ENCODE results near the gene TBC1D24.
A peak's percentile ranks its signal among the peaks of the same experiment; 100 is the strongest.
"Not testable (repeated sequence)": the region's sequence is repeated elsewhere in the genome, so short reads cannot be mapped to it uniquely, and the experiment has no call there.

Gene TBC1D24

DNA sequence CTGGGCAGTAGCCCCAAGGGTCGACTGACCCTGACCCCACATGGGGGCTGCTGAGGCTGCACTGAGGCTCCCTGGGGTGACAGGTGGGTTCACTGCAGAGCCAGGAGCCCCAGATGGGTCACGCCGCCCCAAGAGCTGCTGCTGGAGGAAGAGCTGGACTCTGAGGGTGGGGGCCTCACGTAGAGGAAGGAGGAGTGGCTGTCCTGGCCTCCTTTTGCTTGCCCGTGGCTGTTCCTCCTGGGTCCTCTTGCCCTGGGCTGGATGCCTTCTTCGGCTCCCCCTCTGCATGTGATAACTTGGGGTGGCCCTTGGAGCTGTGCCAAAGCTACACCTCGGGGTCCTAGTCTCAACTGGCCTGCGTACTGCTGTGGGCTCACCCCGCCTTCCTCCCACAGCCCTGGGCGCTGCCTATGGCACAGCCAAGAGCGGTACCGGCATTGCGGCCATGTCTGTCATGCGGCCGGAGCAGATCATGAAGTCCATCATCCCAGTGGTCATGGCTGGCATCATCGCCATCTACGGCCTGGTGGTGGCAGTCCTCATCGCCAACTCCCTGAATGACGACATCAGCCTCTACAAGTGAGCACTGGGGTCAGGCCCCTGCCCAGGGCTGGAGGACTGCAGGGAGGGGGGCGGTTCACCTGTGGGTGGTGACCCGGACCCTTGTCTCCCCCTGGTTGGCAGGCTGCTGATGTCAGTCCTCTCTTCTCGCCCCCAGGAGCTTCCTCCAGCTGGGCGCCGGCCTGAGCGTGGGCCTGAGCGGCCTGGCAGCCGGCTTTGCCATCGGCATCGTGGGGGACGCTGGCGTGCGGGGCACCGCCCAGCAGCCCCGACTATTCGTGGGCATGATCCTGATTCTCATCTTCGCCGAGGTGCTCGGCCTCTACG, 44.1 kb downstream of the TBC1D24 start:
- DNase-seq = no peak

DNA sequence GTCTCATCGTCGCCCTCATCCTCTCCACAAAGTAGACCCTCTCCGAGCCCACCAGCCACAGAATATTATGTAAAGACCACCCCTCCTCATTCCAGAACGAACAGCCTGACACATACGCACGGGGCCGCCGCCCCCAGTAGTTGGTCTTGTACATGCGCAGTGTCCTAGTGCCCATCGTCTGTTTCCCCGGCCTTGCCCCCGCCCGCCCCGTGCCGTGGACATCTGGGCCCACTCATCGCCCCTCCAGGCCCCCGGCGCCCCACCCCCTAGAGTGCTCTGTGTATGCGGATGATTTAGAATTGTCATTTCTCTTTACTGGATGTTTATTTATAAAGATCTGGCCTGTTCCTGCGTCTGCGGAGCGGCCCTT, 44.8 kb downstream of the TBC1D24 start:
- no peak for DNase-seq

DNA sequence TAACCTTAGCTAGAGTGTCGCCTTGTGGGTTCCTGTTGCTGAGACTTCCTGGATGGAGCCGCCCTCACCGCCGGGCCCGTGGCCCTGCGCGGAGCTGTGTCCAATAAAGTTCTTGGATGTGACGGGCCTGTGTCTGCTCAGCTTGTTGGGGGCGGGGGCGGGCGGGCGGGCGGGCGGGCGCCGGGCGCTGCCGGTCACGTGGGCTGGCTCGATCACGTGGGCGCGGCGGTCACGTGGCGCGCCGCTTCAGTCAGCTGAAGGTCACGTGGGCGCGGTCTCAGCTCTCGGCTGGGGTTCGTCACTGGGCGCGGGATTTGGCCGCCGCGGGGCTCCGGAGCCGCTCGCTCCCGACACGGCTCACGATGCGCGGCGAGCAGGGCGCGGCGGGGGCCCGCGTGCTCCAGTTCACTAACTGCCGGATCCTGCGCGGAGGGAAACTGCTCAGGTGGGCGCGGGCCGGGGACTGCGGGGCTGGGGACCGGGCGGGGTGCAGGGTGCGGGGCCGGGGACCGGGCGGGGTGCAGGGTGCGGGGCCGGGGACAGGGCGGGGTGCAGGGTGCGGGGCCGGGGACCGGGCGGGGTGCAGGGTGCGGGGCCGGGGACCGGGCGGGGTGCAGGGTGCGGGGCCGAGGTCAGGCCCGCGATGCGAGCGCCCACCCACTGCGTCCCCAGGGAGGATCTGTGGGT, 45.3 kb downstream of the TBC1D24 start, which contains the start of gene AMDHD2:
Gene AMDHD2 (plus strand): TSS at position 275 of the 687 bp plus-strand sequence. CDS start 88 bp downstream, at position 363.
- DNase-seq = peak; percentile 81

DNA sequence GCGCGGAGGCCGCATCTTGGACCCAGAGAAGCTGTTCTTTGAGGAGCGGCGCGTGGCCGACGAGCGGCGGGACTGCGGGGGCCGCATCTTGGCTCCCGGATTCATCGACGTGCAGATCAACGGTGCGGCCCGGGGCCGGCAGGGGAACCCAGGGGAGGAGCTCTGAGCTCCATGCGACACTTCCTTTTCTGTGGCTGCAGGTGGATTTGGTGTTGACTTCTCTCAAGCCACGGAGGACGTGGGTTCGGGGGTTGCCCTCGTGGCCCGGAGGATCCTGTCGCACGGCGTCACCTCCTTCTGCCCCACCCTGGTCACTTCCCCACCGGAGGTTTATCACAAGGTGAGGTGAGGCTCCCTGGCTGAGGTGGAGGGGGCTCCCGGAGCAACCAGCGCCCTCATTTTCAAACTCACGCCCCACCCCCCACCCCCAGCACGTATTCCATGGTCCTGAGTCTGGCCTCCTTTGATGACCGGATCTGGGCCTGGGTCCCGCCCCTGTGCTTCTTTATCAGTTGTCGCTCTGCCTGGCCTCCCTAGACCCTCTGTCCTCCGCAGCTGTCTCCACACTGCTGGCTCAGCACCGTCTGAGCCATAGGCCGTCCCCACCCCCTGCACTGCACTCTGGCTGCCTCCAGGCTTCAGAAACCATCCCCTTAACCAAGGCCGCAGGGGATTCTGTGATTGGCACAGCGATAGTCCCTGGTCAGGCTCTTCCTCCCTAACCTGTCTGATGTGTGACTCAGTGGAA, 46.0 kb downstream of the TBC1D24 start:
- DNase-seq = no peak

DNA sequence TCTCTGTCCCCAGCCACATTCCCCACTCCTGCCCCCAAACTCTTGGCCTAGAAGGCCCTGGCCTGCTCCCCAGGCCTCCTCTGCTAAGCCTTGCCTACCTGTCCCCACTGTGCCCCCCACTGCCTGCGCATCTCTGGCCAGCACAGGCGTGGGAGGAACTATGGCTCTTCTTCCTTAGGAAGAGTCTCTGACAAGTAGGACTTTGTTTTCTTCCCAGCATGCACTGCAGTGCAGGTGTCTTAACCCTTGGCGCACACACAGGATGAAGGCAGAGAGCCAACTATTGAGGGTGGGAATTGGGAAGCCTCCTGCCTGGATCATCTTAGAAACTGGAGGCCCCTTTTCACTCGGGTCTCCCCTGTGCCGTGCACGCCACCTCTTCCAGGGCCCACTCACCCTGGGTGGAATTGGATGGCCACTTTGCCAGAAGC, 48.9 kb downstream of the TBC1D24 start:
- DNase-seq = no peak

DNA sequence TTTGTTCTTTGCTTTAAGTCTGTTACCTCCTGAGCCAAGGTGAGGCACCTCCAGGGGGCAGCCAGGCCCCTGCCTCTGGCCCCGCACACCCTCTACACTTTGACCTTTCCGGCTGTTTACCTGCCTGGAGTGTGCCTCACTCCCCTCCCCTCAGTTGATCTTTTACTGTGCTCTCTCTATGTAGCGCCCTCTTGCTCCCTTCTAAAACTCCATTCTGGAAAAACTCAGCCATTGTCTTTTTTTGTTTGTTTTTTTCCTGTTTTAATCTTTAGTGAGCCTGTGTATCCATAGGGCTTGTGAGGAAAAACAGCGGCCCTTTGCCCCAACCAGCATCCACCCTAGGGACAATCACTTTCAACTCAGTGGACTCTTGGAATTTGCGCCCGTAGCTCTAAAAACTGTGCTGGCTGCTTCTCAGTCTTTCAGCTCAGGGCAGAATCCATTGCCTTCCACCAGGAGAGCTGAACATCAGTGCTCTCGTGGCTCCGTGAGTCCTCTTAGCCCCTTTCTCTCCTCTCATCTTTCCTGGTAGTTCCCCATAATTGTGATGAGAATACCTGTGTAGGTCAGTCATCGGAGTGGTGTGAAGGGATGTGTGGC, 49.5 kb downstream of the TBC1D24 start:
- DNase-seq = no peak

DNA sequence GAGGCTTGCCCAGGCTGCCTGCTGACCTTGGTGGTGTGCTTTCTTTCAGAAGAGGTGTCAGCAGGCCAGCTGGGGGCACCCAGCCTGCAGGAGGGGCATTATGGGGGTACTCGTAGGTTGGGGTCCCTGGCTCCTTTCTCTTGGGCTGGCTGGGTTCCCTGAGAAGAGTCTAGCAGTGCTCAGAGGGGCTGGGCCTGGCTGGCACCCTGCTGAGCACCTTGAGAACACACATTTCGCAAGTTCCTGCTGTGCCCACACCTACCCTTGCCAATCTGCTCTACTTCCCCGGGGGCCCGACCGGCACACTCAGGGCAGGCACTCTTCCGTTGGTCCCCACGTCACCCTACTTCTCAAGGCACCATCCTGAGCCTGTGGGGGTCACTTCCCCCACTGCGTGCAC, 51.2 kb downstream of the TBC1D24 start:
- no peak for DNase-seq

DNA sequence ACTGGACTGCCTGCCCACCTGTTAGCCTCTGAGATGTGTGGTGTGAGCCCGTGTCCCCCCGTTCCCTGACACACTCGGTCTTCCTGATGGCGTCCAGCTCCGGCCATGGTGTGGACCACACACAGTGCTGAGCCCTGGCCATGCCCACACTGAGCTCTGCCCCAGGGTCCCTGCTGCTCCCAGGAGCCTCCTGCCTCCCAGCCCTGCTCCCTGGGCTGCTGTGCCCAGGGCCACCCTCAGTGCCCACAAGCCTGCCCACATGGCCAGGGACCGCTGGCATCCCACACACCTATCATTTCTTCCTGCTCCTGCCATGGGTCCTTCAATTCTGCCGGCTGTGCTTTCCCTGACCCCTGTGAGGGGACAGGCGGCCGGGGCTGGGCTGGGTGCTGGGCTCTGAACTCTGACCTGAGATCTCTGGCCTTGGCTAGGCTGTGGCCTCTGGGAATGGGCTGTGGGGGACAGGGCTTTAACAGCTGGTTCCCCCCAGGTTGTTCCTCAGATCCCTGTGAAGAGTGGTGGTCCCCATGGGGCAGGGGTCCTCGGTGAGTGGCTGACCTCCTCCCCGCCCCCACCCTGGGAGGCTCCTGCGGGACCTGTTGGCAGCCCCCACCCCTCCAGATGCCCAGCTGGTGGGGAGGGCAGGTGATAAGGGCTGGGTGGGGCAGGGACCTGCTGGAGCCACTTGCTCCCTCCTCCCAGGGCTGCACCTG, 52.3 kb downstream of the TBC1D24 start:
- no peak for DNase-seq

DNA sequence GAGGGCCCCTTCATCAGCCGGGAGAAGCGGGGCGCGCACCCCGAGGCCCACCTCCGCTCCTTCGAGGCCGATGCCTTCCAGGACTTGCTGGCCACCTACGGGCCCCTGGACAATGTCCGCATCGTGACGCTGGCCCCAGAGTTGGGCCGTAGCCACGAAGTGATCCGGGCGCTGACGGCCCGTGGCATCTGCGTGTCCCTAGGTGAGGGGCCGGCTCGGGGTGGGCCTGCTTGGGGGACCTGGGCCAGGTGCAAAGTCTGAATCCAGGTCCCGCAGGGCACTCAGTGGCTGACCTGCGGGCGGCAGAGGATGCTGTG, 52.8 kb downstream of the TBC1D24 start:
- DNase-seq = no peak

DNA sequence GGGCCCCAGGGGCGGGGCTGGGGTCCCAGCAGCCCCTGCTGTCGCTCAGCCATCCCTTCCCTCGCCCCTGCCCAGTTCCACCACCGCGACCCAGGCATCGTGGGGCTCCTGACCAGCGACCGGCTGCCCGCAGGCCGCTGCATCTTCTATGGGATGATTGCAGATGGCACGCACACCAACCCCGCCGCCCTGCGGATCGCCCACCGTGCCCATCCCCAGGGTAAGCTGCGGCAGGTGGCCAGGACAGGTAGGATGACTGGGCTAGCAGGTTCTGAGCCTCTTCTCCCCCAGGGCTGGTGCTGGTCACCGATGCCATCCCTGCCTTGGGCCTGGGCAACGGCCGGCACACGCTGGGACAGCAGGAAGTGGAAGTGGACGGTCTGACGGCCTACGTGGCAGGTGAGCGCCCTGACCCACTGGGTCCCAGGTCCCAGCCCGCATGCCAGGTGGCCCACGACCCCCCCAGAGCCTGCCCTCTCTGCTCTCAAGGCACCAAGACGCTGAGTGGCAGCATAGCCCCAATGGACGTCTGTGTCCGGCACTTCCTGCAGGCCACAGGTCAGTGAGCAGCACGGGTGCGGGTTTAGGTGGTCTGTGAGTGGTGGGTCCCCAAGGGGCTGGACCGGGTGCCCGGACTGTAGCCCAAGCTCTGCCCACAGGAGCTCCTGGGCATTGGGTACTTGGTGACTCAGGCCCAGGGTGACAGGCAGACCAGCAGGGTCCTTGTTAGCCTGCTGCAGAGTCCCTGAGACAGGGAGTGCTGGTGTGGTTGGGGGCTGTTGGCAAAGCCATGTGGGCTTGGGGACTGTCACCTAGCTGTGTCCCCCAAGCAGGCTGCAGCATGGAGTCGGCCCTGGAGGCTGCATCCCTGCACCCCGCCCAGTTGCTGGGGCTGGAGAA, 53.5 kb downstream of the TBC1D24 start:
- DNase-seq = no peak

DNA sequence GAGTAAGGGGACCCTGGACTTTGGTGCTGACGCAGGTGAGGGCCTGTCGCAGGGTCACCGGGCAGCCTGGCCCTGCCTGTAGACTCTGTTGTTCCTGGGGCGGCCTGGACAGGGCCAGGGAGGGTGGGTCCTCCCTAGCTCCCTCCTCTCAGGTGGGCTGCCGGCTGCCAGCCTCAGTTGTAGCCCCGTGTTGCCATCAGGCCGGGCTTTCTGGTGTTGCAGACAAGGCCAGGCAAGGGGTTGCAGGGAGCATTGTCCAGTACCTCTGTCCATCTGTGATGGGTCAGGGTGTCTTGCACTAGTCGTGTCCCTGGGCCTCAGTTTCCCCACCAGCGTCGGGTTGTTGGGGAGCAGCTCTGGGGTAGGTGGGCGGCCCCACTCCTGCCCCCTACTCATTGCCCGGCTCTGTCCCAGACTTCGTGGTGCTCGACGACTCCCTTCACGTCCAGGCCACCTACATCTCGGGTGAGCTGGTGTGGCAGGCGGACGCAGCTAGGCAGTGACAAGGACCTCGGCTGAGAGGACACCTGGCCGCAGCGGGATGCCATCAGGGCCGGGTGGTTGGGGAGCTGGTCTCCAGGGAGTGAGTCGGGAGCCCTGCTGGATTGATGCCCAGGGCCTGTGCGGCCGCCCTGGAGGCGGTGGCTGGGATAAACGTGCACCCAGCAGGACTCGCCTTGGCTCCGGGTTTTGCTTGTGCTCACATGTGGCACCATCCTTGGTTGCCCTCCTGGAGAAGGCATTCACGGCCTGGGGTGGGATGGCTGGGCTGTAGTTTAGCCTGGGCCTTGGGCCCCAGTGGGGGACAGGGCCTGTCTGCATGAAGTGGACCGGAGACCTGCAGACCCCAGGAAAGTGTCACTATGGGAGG, 54.4 kb downstream of the TBC1D24 start:
- no peak for DNase-seq

DNA sequence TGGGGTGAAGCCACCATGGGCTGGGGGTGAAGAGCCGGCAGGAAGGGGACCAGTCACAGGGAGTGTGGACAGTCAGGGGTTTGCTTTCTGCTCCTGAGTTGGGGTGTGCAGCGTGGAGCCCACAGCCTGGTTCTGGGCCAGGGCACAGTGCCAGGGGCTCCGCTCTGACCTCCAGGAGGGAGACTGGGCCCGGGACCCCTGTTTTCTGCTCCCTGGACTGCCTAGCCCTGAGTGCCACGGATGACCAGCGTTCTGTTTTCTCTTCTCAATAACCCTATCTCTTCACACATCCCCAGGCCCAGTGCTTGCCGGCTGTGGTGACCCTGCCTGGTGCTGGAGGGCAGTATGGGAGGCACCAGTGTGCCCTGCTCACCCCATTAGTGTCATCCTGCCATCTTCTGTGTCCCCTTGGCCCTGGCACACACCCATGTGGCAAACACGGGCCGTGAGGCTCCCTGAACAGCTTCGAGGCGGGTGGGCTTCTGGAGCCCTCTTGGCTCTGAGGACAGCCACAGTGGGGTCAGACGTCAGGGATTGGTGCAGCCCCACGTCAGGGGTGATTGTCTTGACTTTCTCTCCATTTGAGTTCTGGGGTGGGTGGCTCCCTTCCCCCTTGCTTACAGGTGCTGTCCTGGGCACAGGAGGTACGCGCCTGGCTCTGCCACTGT, 55.2 kb downstream of the TBC1D24 start:
- DNase-seq = no peak

DNA sequence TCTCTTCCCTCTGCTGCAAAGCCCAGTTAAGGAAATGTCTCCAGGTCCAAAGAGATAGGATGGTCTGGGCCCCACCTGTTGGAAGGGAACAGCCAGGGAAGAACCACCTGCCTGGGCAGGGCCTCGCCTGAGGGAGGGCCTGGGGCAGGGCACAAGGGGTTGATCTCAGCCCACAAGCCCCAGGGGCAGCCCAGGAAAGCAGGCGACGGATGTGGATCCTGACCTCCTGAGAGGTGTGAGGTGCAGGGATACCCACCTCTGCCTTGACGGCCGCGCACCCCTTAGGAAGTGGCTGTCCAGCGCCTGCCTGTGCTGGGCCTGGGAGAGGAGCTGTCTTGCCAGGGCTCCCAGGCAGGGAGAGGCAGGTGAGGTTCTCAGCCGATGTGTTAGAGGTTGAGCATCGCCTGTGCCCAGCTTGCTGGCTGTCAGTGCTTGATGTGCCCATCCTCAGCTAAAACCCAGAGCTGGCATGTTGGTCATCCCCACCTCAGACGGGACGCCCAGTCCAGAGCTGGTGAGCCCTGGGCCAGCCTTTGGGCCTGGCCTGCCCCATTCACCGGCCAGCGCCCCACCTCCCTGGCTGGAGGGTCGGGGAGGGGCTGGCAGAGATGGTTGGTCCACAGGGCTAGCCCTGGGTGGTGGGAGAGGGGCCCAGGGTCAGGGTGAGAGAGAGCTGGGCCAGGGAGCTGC, 55.8 kb downstream of the TBC1D24 start:
- DNase-seq = no peak

DNA sequence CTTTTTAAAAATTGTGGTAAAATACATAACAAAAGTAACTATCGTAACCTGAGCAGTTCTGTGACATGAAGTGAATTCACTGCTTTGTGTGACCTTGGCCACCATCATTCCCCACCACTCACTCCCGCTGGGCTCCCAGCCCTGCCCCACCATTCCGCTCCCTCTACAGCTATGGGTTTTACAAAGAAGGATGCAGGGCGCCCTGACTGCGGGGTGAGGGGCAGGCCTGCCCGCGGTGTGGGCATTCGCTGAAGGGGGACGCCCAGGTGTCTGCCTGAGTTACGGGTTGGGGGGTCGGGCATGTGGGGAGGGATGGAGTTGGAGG, 56.4 kb downstream of the TBC1D24 start, which contains the start of gene CEMP1:
Gene CEMP1 (minus strand): TSS at position 38 of the 325 bp plus-strand sequence. CDS start 335 bp downstream, outside the sequence.
- no peak for DNase-seq

DNA sequence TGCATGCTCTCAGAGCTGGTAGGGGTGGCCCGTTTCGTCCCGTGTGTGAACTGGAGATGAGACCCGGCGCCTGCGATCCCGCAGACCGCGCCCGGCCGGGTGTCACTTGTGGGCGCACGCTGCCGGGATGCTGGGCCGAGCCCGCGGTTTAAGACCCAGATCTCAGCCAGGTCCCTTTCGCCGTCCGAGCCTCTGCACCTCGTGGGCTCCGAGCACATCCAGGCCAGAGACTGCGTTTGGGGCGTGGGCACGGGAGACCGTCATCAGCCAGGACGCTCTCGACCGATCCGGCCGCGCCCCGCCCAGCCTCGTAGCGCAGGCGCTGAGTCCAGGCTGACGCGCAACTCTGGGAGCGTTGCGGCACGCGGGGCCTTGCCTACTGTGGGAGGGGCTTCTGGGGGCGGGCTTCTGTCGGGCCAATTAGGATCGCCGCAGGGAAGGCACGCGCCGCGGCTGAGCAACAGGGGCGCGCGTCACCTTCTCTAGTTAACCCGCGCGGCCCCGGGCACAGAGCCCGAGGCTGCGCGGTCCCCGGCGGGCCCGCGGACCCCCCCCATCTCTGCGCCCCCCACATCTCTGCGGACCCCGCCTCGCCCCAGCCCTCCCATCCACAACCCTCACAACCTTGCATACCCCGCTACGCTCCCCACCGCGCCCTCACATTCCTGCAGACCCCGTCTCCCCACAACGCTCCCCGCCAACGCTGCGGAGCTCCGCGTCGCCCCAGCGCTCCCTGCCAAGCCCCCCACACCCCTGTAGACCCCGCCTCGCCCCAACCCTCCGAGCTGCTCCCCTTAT, 57.0 kb downstream of the TBC1D24 start:
- DNase-seq = peak; percentile 95

DNA sequence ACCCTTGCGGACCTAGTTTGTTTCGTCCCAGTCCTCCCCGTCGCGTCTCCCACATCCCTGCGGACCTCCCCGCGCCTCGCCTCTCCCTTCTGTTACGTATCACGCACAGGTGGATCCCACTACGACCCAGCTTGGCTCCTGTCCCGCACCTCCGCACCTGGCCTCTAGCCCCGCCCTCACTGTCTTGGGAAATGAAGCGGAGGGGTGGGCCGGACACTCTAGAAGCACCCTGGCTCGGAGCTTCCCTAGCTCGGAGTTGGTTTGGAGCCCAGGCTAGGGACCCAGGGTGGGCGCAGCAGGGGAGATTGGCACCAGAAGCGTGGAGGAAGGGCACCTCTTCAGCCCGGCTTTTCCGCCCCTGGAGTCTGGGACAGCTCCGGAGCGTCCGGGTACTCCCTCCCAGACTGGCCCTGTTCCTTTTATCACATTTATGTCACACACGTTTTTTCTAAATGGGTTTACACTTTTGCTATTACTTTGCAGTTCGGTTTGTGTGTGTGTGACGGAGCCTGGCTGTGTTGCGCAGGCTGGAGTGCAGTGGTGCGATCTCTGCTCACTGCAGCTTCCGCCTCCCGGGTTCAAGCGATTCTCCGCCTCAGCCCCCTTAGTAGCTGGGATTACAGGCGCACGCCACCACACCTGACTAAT, 57.7 kb downstream of the TBC1D24 start:
- no peak for DNase-seq

DNA sequence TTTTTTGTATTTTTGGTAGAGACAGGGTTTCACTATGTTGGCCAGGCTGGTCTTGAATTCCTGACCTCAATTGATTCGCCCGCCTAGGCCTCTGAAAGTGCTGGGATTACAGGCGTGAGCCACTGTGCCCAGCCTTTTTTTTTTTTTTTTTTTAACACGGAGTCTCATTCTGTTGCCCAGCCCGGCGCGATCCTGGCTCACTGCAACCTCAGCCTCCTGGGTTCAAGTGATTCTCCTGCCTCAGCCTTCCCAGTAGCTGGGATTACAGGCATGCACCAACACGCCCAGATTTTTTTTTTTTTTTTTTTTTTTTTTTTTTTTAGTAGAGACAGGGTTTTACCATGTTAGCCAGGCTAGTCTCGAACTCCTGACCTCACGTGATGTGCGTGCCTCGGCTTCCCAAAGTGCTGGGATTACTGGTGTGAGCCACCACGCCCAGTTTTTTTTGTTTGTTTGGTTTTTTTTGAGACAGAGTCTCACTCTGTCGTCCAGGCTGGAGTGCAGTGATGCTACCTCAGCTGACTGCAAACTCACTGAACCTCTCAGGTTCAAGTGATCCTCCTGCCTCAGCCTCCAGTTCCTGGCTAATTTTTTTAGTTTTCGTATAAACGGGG, 58.3 kb downstream of the TBC1D24 start:
- not testable (repeated sequence) for DNase-seq

Measured in NCI-H2107 (cell line).